ENCODE results near the gene ZYG11A.
A peak's percentile ranks its signal among the peaks of the same experiment; 100 is the strongest.

Gene ZYG11A

DNA sequence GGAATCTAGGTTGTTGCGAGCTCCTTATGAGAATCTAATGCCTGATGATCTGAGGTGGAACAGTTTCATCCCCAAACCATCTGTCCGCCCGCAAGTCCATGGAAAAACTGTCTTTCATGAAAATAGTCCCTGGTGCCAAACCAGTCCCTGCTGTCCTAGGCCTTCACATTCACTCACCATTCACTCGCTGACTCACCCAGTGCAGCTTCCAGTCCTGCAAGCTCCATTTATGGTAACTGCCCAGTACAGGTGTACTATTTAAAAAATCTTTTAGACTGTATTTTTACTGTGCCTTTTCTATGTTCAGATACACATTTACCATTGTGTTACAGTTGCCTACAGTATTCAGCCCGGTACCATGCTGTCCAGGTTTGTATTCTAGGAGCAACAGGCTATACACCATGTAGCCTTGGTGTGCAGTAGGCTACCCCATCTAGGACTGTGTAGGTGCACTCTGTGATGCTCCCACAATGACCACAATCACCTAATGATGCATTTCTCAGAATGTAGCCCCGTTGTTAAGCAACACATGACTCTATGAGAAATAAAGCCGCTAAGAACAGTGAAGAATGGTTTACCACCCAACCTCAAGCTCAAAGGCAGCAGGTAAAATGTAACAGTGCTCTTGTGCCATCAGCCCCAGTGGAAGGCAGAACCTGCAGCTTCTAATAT is 76.6 kb downstream of the ZYG11A start:
- DNase-seq = no peak

DNA sequence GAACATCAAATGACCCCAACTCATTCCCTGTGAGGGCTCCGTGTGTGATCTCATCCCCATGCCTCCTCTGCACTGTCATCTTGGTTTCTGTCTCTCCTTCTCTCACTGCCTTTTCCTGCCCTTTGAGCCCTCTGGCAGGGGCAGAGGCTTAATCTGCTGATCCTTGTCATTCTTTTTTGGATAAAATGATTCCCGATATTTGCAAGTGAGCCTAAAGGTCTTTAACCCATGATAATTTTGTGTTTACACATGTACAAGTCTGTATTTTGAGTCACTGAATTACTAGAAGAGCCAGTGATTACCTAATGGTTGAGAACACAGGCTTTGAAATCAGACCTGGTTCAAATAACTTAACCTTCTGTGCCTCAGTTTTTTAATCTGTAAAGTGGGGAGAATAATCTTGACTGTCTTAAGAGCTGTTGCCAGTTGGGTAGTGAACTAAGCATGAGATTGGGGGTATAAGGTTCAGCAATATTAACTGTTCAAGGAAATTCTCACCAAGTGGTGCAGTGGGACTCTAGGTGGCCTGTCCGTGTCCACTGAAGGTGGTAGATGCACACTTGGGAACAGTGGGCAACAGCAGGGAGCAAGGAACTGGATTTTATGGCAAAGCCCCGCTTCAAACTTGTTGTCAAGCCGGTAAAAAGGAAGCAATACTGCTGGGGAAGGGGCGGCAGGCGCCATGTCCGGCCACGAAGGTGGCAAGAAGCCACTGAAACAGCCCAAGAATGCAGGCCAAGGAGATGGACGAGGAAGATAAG is 77.3 kb downstream of the ZYG11A start:
- DNase-seq = no peak

DNA sequence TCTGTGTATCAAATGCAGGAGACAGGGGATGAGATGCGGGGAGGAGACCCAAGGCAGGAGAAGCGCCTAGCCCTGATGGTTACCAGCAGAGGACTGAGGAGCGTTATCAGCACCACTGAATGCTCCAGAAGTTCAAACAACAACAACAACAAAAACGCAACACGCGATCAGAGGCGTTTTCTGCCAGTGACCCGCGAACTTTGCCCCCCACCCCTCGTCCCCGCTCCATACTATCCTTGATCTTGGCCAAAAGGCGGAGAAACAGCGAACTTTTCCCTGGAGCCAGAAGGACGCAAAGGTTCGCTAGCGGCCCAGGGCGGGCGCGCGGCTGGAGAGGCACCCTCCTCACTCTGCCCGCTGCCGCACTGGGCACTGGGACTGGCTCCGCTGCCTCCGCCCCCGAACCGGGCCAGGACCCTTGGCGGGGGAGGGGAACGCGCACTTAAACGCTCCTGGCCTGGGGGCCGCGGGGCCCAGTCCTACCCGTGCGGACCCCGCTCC is 78.3 kb downstream of the ZYG11A start:
- DNase-seq = no peak

DNA sequence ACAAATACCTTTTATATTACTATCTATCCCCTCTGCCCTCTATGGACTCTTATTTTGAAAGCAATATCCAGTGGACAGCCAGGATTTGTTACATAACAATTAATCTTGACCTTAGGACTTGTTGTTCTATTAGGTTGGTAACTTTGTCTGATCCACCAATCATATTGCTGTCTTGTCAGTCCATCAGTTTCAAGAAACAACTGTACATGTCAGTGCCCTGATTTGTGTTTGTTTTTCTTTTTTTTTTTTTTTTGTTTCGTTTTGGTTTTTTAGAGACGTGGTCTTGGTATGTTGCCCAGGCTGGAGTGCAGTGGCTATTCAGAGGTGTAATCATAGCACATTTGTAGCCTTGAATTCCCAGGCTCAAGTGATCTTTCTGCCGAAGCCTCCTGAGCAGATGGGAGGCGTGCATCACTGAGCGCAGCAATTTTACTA is 83.0 kb downstream of the ZYG11A start:
- DNase-seq = no peak

DNA sequence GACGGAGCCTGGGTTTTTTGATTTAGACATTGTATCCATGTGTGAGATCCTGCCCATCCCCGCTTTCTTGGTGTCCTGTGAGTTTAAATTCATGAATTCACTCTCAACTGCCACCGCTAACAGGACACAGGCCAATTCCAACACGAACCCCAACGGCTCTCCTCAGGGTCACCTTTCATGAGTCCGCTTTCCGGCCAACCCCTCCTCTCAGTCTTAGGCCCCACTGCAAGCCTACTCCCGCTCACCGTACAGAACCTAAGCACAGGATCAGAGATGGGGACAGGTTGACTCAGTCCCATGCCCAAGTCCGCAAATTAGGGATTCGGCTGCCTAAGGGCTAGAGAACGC is 84.3 kb downstream of the ZYG11A start:
- DNase-seq = no peak

DNA sequence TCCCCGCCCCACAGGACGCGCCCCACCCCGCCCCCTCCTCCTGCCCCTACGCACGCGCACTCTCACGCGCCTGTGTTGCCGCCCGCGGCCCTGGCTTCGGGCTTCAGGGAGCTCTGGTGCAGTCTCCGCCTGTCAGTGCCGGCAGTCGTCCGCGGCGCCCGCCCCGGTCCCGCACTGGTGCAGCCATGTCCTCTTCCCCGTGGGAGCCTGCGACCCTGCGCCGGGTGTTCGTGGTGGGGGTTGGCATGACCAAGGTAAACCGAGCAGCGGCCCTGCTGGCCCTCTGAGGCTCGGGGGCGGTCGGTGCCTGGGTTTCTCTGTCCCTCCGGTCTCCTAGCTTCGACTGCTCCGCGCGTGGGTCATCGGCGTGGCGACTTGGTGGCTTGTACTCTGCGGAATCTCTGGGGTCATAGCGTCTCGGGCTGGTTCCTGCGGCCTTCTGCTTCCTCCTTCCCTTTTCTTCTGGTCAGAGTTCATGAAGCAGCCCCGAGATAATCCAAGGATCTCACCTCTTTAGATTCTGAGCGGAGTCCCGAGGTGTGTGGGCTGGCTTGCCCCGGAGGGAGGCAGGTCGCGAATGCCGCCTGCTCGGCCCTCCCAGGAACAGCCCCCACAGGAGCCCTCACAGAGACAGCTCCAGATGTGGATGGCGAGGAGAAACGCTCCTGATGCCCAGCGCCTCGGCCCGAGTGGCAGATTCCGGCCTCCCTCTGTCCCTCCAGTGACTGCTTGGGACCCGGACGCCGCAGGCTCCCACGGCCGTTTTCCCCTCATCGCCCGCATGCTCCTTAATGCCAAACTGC is 84.9 kb downstream of the ZYG11A start, which contains the start of gene SCP2:
Gene SCP2 (plus strand): TSS at position 65 of the 803 bp plus-strand sequence. CDS start 121 bp downstream, at position 186.
- DNase-seq = peak; percentile 44

DNA sequence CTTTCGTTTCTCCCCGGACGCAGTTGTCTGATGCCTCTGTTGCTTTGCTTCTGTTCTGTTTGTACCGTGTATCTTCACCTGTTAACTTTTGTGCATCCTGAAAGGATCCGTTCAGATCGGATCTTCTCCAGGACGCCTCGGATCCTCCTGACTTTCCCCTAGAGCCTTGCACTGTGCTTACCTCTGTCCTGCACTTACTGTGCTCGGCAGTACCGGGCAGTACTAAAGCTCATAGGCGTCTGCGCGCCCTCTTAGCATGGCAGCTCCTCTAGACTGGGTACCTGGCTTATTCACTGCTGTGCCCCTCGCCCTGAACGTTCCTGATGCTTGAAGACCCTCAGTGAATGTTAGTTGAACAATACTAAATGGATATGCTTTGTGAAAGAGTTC is 85.5 kb downstream of the ZYG11A start:
- no peak for DNase-seq

DNA sequence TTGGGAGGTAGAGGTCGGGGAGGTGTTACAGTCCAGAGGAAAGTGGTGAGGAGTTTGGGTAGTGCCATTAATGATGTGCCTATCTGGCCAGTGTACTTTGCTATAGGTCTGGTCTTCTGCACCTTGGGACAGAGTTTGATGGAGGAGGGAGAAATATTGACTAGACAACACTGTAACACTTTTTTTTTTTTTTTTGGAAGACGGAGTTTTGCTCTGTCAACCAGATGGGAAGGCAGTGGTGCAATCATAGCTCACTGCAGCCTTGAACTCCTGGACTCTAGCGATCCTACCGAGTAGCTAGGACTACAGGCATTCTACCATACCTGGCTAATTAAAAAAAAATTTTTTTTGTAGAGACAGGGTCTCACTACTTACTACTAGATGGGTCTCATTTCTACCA is 86.5 kb downstream of the ZYG11A start:
- no peak for DNase-seq

DNA sequence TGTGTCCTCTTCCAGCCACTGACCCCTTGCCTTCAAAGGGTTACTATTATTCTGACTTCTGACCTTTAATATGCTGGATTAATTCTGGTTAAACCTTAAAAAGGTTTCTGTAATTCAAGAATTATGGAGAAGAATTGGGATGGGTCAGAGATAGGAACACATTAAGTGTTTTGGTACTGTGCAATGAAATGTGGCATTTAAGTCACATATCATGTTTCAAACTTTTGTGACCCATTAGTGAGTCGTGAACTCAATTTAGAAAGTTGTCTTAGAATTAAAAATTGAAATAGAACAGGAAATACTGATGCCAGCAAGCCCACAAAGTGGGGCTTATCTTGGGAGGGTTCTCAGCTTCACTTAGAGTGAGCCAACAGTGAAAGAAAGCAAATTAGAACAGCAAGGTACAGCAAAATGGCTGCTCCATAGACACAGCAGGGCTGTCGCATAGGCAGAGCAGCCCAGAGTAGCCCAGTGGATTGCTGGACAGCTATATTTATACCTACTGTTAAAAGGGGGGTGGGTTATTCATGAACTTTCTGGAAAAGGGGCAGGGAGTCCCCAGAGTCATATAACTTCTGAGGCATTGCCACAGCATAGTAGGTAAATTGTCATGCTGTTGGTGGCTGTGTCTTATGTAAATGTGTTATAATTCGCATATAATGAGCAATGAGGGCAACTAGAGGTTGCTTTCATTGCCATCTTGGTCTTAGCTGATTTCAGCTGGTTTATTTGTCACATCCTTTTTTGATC is 95.0 kb downstream of the ZYG11A start:
- DNase-seq = no peak

DNA sequence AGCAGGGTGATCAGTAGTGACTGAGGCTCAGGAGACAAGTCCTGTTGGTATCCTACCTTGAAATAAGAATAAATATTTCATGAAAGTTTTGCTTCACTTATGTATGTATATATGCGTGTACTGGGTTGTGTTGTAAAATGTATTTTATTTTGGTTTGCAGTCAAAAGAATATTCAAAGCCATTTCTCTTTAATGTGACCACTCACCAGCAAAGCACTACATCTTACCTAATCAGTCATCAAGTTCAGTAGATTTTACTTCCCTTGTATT is 95.6 kb downstream of the ZYG11A start:
- no peak for DNase-seq

DNA sequence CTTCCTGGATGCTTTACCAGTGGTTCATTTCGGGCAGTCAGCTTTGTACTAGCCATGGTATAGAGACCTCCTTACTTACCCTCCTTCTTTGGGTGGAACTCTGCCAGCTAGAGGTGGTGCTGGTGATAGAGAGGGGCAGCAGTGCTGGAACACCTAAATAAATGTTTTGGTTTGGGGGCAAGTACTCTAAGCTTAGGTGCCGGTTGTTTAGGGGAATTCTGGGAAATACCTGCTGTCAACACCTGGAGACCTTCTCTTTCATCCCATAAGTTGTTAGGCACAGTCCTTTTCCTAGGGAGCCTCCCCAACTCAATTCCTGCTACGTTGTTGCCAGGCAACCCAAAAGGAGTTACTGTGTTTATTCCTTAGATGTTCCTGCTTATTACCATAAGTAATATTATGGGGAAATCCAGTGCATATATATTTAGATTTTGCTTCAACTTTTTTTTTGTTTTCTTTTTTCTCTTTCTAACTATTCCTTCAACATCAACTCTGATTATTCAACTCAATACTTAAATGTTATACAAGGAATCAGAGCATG is 101.4 kb downstream of the ZYG11A start:
- no peak for DNase-seq

DNA sequence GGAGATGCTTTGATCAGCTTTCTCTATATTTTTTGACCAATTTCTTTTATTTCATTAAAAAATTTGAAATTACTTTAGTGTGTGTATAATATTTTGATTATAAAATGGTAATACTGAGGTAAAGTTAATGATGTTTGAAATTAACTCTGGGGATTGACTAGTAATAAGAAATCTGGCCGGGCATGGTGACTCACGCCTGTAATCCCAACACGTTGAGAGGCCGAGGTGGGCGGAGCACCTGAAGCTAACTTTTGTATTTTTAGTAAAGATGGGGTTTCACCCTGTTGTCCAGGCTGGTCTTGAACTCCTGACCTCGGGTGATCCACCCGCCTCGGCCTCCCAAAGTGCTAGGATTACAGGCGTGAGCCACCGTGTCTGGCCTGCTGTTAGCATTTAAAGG is 102.0 kb downstream of the ZYG11A start:
- DNase-seq = no peak

All from NCI-H526 treated with DMSO at 0.1 percent for 48 hours (cell line).